ENCODE data around the gene GAN. TPM values are rescaled to one million over a fixed set of nuclear protein-coding genes. Genes with fewer than 3 reads are reported as not detected.

The GAN gene
- total RNA-seq, 1 experiment from 2014 or later, result 22.5 TPM

- ChIA-PET RAD21 (ENCODE audit: low non-redundant PET in 1 of 2, low total read pairs in 2 of 2, uncharacterized antibody in 2 of 2, unreplicated experiment in 2 of 2) (interaction anchor here in 1 of 2 experiments (1.0 kb wide), 1 partner anchor 157 kb away, joined by 3 read pairs; no protein-coding TSS in a partner anchor), CTCF (interaction anchor here (0.8 to 2.3 kb wide), 11 partner anchors 9 to 301 kb away, joined by 3 to 9 read pairs (median 4); no protein-coding TSS in a partner anchor), POLR2A (interaction anchor here (1.2 kb wide), 1 partner anchor 52 kb away, joined by 3 read pairs; no protein-coding TSS in a partner anchor)
- Histone ChIP-seq H3K9me3 (ENCODE audit: control insufficient read depth in 1 of 2, insufficient read depth in 1 of 2, low read depth in 1 of 2, low read length in 2 of 2) (no peaks in the 10 kb centered on the region), H3K4me3 (replicated peaks in 1 of 2; ENCODE audit: low read depth in 1 of 2, low read length in 2 of 2) (no peak overlapping the region), H3K9ac (ENCODE audit: low read length) (peak overlapping the region; percentile 18), H3K27me3 (ENCODE audit: insufficient read depth, low read length) (no peaks in the 10 kb centered on the region), H3K79me2 (ENCODE audit: insufficient read depth, low read length) (no peaks in the 10 kb centered on the region), H2AFZ (ENCODE audit: low read depth, low read length, poor library complexity, severe bottlenecking) (peak overlapping the region; percentile 72), H3K4me1 (ENCODE audit: control insufficient read depth in 1 of 2, insufficient read depth in 2 of 2, low read length in 2 of 2) (peaks cover 11 to 34% of the 10 kb centered on the region in 2 experiments), H3K36me3 (ENCODE audit: control insufficient read depth in 1 of 2, insufficient read depth in 2 of 2, low read length in 2 of 2) (no peaks in the 10 kb centered on the region), H3K27ac (ENCODE audit: low read depth, low read length) (no peak overlapping the region; the same call in 1 of the 2 replicates), H3K4me2 (ENCODE audit: low read length) (peak overlapping the region; percentile 48), H4K20me1 (ENCODE audit: insufficient read depth) (no peaks in the 10 kb centered on the region), H3K9me2 (ENCODE audit: insufficient read depth) (no peaks in the 10 kb centered on the region)
- DNase-seq (ENCODE audit: low read depth, low spot score), result peak; percentile 68
- BruUV-seq (replicated peaks), result no TSS peak
- peak; percentile 96 for ATAC-seq
- TF ChIP-seq ZBTB33 (IDR thresholded peaks at IDR 0.05; ENCODE audit: extremely low read depth, insufficient replicate concordance, low read length) (no peak), CTCF (IDR thresholded peaks at IDR 0.05 in 2 of 3, conservative IDR thresholded peaks at IDR 0.05 in 1 of 3; ENCODE audit: borderline replicate concordance in 1 of 3, insufficient read depth in 1 of 3, low read depth in 2 of 3, low read length in 2 of 3) (peak; percentile 70 to 85 (median 74); a peak in 5 of 6 replicates), SIN3A (IDR thresholded peaks at IDR 0.05; ENCODE audit: low read depth) (no peak), REST (IDR thresholded peaks at IDR 0.05; ENCODE audit: low read depth) (no peak), MAX (IDR thresholded peaks at IDR 0.05) (peak; percentile 43; the same call in 1 of the 2 replicates), ZNF274 (IDR thresholded peaks at IDR 0.05; ENCODE audit: low read depth, low read length) (no peak), EZH2 (IDR thresholded peaks at IDR 0.05) (no peak), FOSL1 (IDR thresholded peaks at IDR 0.05; ENCODE audit: low read depth) (no peak), ZFX (IDR thresholded peaks at IDR 0.05) (no peak), CBX3 (IDR thresholded peaks at IDR 0.05; ENCODE audit: low read depth) (peak; percentile 52; the same call in 1 of the 2 replicates), YY1 (IDR thresholded peaks at IDR 0.05; ENCODE audit: extremely low read depth, insufficient replicate concordance, low read depth, low read length) (peak; percentile 68), SRF (IDR thresholded peaks at IDR 0.05; ENCODE audit: low read depth) (no peak), POLR2AphosphoS5 (IDR thresholded peaks at IDR 0.05; ENCODE audit: low read depth, low read length) (0 out of 2 replicates have a peak, but pooled peaks have one; percentile 37), SP1 (IDR thresholded peaks at IDR 0.05; ENCODE audit: low read depth) (no peak), RAD21 (IDR thresholded peaks at IDR 0.05; ENCODE audit: low read depth) (peak; percentile 80), CEBPB (IDR thresholded peaks at IDR 0.05; ENCODE audit: low read depth) (no peak)
- intact Hi-C loops (cut with micrococcal nuclease), result no loop called here
These were observed 114.3 kb downstream of the GAN start for GRCh38 chr16:81429045-81429521.

Data from HCT116 (cell line).